HG02759 (cell line): ENCODE results near the gene ARHGAP6.
A peak's percentile ranks its signal among the peaks of the same experiment; 100 is the strongest.

Experiments
- ATAC-seq: cut with Tn5 transposase; IDR thresholded peaks from one replicate; pipeline ENCODE4 v1.9.1; 2021; ENCODE audit warnings: mild to moderate bottlenecking, moderate library complexity; ENCODE audit not compliant: unreplicated experiment

ARHGAP6 gene

GRCh38 chrX:11665168-11666111 is at the start of gene ARHGAP6:
Gene ARHGAP6 (minus strand): TSS chrX:11665920. CDS start chrX:11664828, 1,092 bp downstream.
- no peak for ATAC-seq

GRCh38 chrX:11704725-11705495 is 39.2 kb upstream of the ARHGAP6 start:
- no peak for ATAC-seq

- ATAC-seq, result no peak
These were observed 38.1 kb upstream of the ARHGAP6 start for GRCh38 chrX:11703855-11704254.

- no peak for ATAC-seq
These were observed 37.4 kb upstream of the ARHGAP6 start for GRCh38 chrX:11702965-11703631.

- no peak for ATAC-seq
These were observed 36.7 kb upstream of the ARHGAP6 start for GRCh38 chrX:11702420-11702819.

- ATAC-seq, result no peak
These were observed 33.0 kb upstream of the ARHGAP6 start for GRCh38 chrX:11698702-11699101.

GRCh38 chrX:11688201-11688600 is 22.5 kb upstream of the ARHGAP6 start:
- no peak for ATAC-seq

GRCh38 chrX:11687157-11687556 is 21.4 kb upstream of the ARHGAP6 start:
- ATAC-seq, result no peak

- no peak for ATAC-seq
These were observed 17.3 kb upstream of the ARHGAP6 start for GRCh38 chrX:11683057-11683456.

- no peak for ATAC-seq
These were observed 12.4 kb upstream of the ARHGAP6 start for GRCh38 chrX:11678158-11678557.

- no peak for ATAC-seq
These were observed 6.5 kb upstream of the ARHGAP6 start for GRCh38 chrX:11672213-11672612.

GRCh38 chrX:11670316-11670715 is 4.6 kb upstream of the ARHGAP6 start:
- no peak for ATAC-seq

GRCh38 chrX:11666952-11667685 is 1.4 kb upstream of the ARHGAP6 start:
- ATAC-seq, result peak; percentile 37

GRCh38 chrX:11666164-11666563 is 444 bp upstream of the ARHGAP6 start:
- no peak for ATAC-seq

GRCh38 chrX:11664211-11665167 is 1.2 kb downstream of the ARHGAP6 start:
- no peak for ATAC-seq

GRCh38 chrX:11663875-11664210 is 1.9 kb downstream of the ARHGAP6 start:
- no peak for ATAC-seq

- ATAC-seq, result no peak
These were observed 10.3 kb downstream of the ARHGAP6 start for GRCh38 chrX:11655282-11656015.

GRCh38 chrX:11648705-11649519 is 16.8 kb downstream of the ARHGAP6 start:
- ATAC-seq, result no peak
